K562 (cell line): Measurements from ENCODE around the gene TEX14.

Experiments
- EP300 ChIP-seq: IDR thresholded peaks from 2 replicates; pipeline ENCODE4 v1.6.1; 2012; ENCODE audit warnings: low read length, improper control_type of control experiment
- ETS2 ChIP-seq: IDR thresholded peaks from 2 replicates; pipeline ENCODE4 v1.6.1; 2016; ENCODE audit warnings: borderline replicate concordance, missing genetic modification characterization, mild to moderate bottlenecking, moderate library complexity, missing compliant biosample characterization; ENCODE audit not compliant: poor library complexity, severe bottlenecking
- SMAD3 ChIP-seq: fragments of 450-650 bp; formaldehyde crosslinking; conservative IDR thresholded peaks from 2 replicates; pipeline ENCODE4 v1.4.0; 2020; ENCODE audit warnings: mild to moderate bottlenecking
- ZC3H11A ChIP-seq: IDR thresholded peaks from 2 replicates; pipeline ENCODE4 v1.6.1; 2012; ENCODE audit warnings: low read depth, low read length, improper control_type of control experiment
- TF ChIP-seq, protein P1 (sequence below), 2 experiments: fragments of 450-650 bp; IDR thresholded peaks; 2 replicates each; pipeline ENCODE4 v1.6.1; 2018; ENCODE audit warnings: mild to moderate bottlenecking in 2 of 2, low read depth in 1 of 2; ENCODE audit not compliant: partially characterized antibody in 2 of 2
- TF ChIP-seq, protein P2 (sequence below): fragments of 250-450 bp; sonication (Bioruptor Pico); IDR thresholded peaks from 2 replicates; pipeline ENCODE4 v1.8.0; 2021; ENCODE audit warnings: moderate library complexity, mild to moderate bottlenecking, inconsistent platforms

DNA sequence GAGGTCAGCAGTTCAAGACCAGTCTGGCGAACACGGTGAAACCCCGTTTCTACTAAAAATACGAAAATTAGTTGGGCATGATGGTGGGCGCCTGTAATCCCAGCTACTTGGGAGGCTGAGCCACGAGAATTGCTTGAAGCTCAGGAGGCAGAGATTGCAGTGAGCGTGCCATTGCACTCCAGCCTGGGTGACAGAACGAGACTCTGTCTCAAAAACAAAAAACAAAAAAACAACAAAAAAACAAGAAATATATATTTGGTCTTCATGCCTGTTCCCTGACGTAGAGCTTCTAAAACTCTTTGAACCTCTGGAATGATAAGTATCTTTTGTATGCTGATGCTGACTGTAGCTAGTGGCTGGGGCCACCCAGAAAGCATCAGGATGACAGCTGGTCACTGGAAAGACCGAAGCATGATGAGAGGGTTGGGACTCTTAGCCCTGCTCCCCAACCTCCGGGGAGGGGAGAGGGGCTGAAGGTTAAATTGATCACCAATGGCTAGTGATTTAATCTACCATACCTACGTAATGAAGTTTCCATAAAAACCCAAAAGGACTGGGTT lies 54.8 kb downstream of the TEX14 start:
- no peak for TF ChIP-seq ETS2 (tag)
- TF ChIP-seq EP300 = no peak
- no peak for TF ChIP-seq ZC3H11A
- TF ChIP-seq SMAD3 (CRISPR knock-in tag) = no peak
- TF ChIP-seq, protein P1, sequence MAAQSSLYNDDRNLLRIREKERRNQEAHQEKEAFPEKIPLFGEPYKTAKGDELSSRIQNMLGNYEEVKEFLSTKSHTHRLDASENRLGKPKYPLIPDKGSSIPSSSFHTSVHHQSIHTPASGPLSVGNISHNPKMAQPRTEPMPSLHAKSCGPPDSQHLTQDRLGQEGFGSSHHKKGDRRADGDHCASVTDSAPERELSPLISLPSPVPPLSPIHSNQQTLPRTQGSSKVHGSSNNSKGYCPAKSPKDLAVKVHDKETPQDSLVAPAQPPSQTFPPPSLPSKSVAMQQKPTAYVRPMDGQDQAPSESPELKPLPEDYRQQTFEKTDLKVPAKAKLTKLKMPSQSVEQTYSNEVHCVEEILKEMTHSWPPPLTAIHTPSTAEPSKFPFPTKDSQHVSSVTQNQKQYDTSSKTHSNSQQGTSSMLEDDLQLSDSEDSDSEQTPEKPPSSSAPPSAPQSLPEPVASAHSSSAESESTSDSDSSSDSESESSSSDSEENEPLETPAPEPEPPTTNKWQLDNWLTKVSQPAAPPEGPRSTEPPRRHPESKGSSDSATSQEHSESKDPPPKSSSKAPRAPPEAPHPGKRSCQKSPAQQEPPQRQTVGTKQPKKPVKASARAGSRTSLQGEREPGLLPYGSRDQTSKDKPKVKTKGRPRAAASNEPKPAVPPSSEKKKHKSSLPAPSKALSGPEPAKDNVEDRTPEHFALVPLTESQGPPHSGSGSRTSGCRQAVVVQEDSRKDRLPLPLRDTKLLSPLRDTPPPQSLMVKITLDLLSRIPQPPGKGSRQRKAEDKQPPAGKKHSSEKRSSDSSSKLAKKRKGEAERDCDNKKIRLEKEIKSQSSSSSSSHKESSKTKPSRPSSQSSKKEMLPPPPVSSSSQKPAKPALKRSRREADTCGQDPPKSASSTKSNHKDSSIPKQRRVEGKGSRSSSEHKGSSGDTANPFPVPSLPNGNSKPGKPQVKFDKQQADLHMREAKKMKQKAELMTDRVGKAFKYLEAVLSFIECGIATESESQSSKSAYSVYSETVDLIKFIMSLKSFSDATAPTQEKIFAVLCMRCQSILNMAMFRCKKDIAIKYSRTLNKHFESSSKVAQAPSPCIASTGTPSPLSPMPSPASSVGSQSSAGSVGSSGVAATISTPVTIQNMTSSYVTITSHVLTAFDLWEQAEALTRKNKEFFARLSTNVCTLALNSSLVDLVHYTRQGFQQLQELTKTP (IDR thresholded peaks at IDR 0.05; ENCODE audit: low read depth in 1 of 2, partially characterized antibody in 2 of 2) = no peak
- TF ChIP-seq, protein P2, sequence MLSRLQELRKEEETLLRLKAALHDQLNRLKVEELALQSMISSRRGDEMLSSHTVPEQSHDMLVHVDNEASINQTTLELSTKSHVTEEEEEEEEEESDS (CRISPR knock-in tag) = no peak
